ENCODE measurements around the gene SERINC4. TPM values are rescaled to one million over a fixed set of nuclear protein-coding genes. Genes with fewer than 3 reads are reported as not detected.
"Not testable (repeated sequence)": the region's sequence is repeated elsewhere in the genome, so short reads cannot be mapped to it uniquely, and the experiment has no call there.

The SERINC4 gene
- polyA plus RNA-seq, 4 donors = 0.24 to 0.45 (median 0.34) TPM; not detected in 1

DNA sequence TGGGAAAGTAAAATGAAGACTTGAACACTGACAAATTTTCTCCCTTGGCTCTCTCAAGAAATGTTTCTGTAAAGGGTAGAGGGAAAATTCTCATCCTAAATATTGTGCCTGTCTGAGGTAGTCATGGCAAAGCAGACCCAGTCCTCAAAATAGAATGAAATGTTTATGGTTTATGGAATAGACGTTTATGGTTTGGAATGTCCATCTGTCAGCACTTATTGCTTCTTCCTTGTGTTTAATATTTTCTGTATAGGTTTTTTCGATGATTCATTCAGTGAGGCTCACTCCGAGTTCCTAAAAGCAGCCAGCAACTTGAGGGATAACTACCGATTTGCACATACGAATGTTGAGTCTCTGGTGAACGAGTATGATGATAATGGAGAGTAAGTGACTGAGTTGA is 37.2 kb downstream of the SERINC4 start:
- Histone ChIP-seq H3K36me3 (ENCODE audit: control insufficient read depth in 3 of 3, insufficient read depth in 2 of 3, low read depth in 1 of 3, low read length in 3 of 3) (peaks cover 16 to 59% (median 30%) of the 10 kb centered on the region in 3 donors), H3K27ac (ENCODE audit: low read depth in 1 of 3, low read length in 2 of 3) (no peak overlapping the region), H3K27me3 (ENCODE audit: control insufficient read depth in 3 of 3, insufficient read depth in 3 of 3, low read length in 3 of 3) (no peaks in the 10 kb centered on the region), H3K4me1 (ENCODE audit: control insufficient read depth in 3 of 3, insufficient read depth in 2 of 3, low read depth in 1 of 3, low read length in 2 of 3) (no peaks in the 10 kb centered on the region), H3K9me3 (ENCODE audit: control insufficient read depth in 2 of 2, insufficient read depth in 1 of 2, low read depth in 1 of 2, low read length in 1 of 2) (no peaks in the 10 kb centered on the region), H3K4me3 (ENCODE audit: low read depth in 1 of 3, low read length in 3 of 3) (no peak overlapping the region)
- no peak for FAIRE-seq
- 69 to 84% (median 80%) methylated on average over 6 of the region's 6 CpGs for WGBS, 3 donors
- DNase-seq = no peak

DNA sequence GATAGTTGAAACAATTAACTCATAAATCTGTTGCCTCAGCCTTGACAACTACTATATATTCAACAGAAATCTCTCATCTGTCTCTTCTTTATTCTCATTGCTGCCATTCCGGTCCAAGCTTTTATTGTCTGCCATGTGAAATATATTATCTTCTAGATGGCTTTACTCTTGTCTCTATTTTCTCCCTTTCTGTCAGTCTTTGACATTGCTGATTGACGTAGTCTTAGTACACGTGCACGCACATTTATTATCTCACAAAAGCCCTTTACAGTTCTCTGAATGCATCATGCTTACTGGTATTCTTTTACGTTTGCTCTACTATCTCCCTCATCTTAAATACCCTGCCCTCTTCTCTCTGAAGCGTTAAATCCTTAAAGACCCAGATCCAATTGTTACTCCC is 48.1 kb downstream of the SERINC4 start:
- no peak overlapping the region for H3K27ac ChIP-seq (ENCODE audit: low read depth in 1 of 3, low read length in 2 of 3)
- FAIRE-seq = no peak
- 72 to 79% (median 74%) methylated on average over 6 of the region's 6 CpGs for WGBS, 3 donors

DNA sequence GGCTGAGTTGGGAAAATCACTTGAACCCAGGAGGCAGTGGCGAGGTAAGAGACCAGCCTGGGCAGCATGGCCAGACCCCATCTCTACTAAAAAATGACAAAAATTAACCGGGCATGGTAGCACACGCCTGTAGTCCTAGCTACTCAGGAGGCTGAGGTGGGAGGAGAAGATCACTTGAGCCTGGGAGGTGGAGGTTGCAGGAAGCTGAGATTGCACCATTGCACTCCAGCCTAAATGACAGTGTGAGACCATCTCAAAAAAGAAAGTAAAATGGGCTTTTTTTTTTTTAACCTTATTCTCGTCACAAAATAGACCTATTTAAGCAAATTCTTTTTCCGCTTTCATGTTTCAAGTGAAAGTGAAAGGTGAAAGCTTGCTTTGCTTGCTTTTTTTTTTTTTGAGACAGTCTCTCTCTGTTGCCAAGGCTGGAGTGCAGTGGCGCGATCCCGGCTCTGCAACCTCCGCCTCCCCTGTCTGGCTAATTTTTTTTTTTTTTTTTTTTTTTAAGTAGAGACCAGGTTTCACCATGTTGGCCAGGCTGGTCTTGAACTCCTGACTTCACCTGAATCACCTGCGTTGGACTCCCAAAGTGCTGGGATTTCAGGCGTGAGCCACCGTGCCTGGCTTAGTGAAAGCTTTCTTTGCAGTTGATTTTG is 50.2 kb downstream of the SERINC4 start:
- no peak for FAIRE-seq
- no peaks in the 10 kb centered on the region for H3K27me3 ChIP-seq (ENCODE audit: control insufficient read depth in 3 of 3, insufficient read depth in 3 of 3, low read length in 3 of 3)
- H3K9me3 ChIP-seq (ENCODE audit: control insufficient read depth in 2 of 2, insufficient read depth in 1 of 2, low read depth in 1 of 2, low read length in 1 of 2) = no peaks in the 10 kb centered on the region
- peak; percentile 38 to 70 for DNase-seq
- H3K27ac ChIP-seq (ENCODE audit: low read depth in 1 of 3, low read length in 2 of 3) = peak overlapping the region in 2 of 3 donors; percentile 16 to 53
- WGBS, 3 donors = 7 to 32% (median 11%) methylated on average over 12 of the region's 12 CpGs
- H3K4me3 ChIP-seq (ENCODE audit: low read depth in 1 of 3, low read length in 3 of 3) = peak overlapping the region in 1 of 3 donors; percentile 14
- peaks cover 4 to 31% (median 5%) of the 10 kb centered on the region in 3 donors for H3K36me3 ChIP-seq (ENCODE audit: control insufficient read depth in 3 of 3, insufficient read depth in 2 of 3, low read depth in 1 of 3, low read length in 3 of 3)
- peaks cover 0 to 4% (median 2%) of the 10 kb centered on the region in 3 donors for H3K4me1 ChIP-seq (ENCODE audit: control insufficient read depth in 3 of 3, insufficient read depth in 2 of 3, low read depth in 1 of 3, low read length in 2 of 3)

More for the DNA sequence above, 48.1 kb downstream of the SERINC4 start:
- Histone ChIP-seq H3K4me1 (ENCODE audit: control insufficient read depth in 3 of 3, insufficient read depth in 2 of 3, low read depth in 1 of 3, low read length in 2 of 3) (peaks cover 0 to 2% (median 0%) of the 10 kb centered on the region in 3 donors), H3K9me3 (ENCODE audit: control insufficient read depth in 2 of 2, insufficient read depth in 1 of 2, low read depth in 1 of 2, low read length in 1 of 2) (no peaks in the 10 kb centered on the region), H3K4me3 (ENCODE audit: low read depth in 1 of 3, low read length in 3 of 3) (no peak overlapping the region), H3K27me3 (ENCODE audit: control insufficient read depth in 3 of 3, insufficient read depth in 3 of 3, low read length in 3 of 3) (no peaks in the 10 kb centered on the region), H3K36me3 (ENCODE audit: control insufficient read depth in 3 of 3, insufficient read depth in 2 of 3, low read depth in 1 of 3, low read length in 3 of 3) (peaks cover 5 to 39% (median 9%) of the 10 kb centered on the region in 3 donors)
- DNase-seq = no peak

DNA sequence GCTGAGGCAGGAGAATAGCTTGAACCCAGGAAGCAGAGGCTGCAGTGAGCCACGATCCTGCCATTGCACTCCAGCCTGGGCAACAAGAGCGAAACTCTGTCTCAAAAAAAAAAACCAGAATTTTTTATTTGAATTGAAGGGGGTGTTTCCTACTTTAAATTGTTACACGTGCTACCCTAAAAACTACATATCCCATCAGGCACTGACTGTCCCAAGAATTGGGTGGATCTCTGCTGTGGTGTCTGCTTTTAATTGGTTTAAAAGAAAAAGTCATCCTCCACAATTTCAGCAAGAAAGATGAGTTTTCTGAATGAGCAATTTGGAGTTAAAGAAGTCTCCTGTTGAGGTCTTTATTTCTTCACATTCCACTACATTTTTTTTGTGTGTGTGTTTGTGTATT is 51.6 kb downstream of the SERINC4 start:
- FAIRE-seq = no peak
- Histone ChIP-seq H3K36me3 (ENCODE audit: control insufficient read depth in 3 of 3, insufficient read depth in 2 of 3, low read depth in 1 of 3, low read length in 3 of 3) (peaks cover 2 to 21% (median 3%) of the 10 kb centered on the region in 3 donors), H3K27ac (ENCODE audit: low read depth in 1 of 3, low read length in 2 of 3) (no peak overlapping the region), H3K27me3 (ENCODE audit: control insufficient read depth in 3 of 3, insufficient read depth in 3 of 3, low read length in 3 of 3) (no peaks in the 10 kb centered on the region), H3K4me1 (ENCODE audit: control insufficient read depth in 3 of 3, insufficient read depth in 2 of 3, low read depth in 1 of 3, low read length in 2 of 3) (peaks cover 0 to 4% (median 2%) of the 10 kb centered on the region in 3 donors), H3K4me3 (ENCODE audit: low read depth in 1 of 3, low read length in 3 of 3) (peak overlapping the region in 1 of 3 donors; percentile 18), H3K9me3 (ENCODE audit: control insufficient read depth in 2 of 2, insufficient read depth in 1 of 2, low read depth in 1 of 2, low read length in 1 of 2) (no peaks in the 10 kb centered on the region)
- peak in 1 of 2 donors; percentile 24 for DNase-seq
- 17 to 34% (median 27%) methylated on average over 3 of the region's 3 CpGs for WGBS, 3 donors

DNA sequence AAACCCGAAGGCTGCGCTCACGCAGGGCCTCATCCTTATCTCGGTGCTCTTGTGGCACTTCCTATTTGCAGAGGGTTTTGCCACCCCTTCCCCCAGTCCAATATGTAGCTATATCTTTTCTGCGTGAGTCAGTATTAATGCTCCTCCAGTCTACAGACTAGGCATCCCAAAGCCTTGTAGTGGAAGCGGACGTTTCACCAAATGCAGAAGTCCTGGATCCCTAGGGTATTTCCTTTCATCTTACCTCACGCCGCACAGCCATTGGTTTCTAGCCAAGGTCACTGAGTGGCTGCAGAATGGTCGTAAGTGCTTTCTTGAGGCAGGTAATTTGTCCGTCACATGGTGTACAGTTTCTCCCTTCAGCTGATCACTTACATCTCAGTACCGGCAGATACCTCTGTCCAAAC is 53.1 kb downstream of the SERINC4 start:
- 0 to 2% (median 0%) methylated on average over 12 of the region's 12 CpGs for WGBS, 3 donors
- H3K27ac ChIP-seq (ENCODE audit: low read depth in 1 of 3, low read length in 2 of 3) = peak overlapping the region; percentile 96 to 99 (median 98)
- not testable (repeated sequence) for H3K4me1 ChIP-seq (ENCODE audit: control insufficient read depth in 3 of 3, insufficient read depth in 2 of 3, low read depth in 1 of 3, low read length in 2 of 3); FAIRE-seq; H3K27me3 ChIP-seq (ENCODE audit: control insufficient read depth in 3 of 3, insufficient read depth in 3 of 3, low read length in 3 of 3); H3K9me3 ChIP-seq (ENCODE audit: control insufficient read depth in 2 of 2, insufficient read depth in 1 of 2, low read depth in 1 of 2, low read length in 1 of 2)
- peak overlapping the region; percentile 79 to 99 (median 94) for H3K4me3 ChIP-seq (ENCODE audit: low read depth in 1 of 3, low read length in 3 of 3)
- peaks cover 0 to 15% (median under 1%) of the 10 kb centered on the region in 3 donors for H3K36me3 ChIP-seq (ENCODE audit: control insufficient read depth in 3 of 3, insufficient read depth in 2 of 3, low read depth in 1 of 3, low read length in 3 of 3)
- DNase-seq = peak; percentile 52 to 70

DNA sequence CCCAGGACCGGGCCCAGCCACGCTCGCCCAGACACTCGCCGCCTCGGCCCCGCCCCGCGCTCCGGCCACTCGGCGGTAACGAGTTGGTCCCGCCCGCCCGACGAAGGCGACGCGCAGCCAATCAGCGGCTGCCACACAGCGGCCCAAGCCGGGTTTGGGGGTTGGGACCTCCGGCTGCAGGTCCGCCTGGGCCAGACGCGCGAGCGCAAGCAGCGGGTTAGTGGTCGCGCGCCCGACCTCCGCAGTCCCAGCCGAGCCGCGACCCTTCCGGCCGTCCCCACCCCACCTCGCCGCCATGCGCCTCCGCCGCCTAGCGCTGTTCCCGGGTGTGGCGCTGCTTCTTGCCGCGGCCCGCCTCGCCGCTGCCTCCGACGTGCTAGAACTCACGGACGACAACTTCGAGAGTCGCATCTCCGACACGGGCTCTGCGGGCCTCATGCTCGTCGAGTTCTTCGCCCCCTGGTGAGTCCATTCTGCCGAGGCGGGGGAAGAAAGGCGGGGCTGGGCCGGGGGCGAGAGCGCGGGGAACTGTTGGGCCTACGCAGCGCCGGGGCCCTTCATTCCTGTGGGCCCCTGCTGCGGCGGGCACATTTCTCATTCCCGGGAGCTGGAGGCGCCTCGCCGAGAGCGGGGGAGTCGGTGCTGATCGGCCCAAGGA is 53.6 kb downstream of the SERINC4 start, which contains the start of gene PDIA3:
TSS of gene PDIA3 (plus strand) at position 194 of the 658 bp plus-strand sequence. CDS start at position 296, 102 bp downstream.
- WGBS, 3 donors = 0 to 1% (median 1%) methylated on average over 67 to 84 of the region's 84 CpGs
- not testable (repeated sequence) for H3K9me3 ChIP-seq (ENCODE audit: control insufficient read depth in 2 of 2, insufficient read depth in 1 of 2, low read depth in 1 of 2, low read length in 1 of 2); H3K27me3 ChIP-seq (ENCODE audit: control insufficient read depth in 3 of 3, insufficient read depth in 3 of 3, low read length in 3 of 3); H3K4me1 ChIP-seq (ENCODE audit: control insufficient read depth in 3 of 3, insufficient read depth in 2 of 3, low read depth in 1 of 3, low read length in 2 of 3); FAIRE-seq
- peak within 1 kb of the TSS; percentile 96 to 99 (median 98) for H3K27ac ChIP-seq (ENCODE audit: low read depth in 1 of 3, low read length in 2 of 3)
- peak within 1 kb of the TSS; percentile 79 to 99 (median 94) for H3K4me3 ChIP-seq (ENCODE audit: low read depth in 1 of 3, low read length in 3 of 3)
- DNase-seq = peak; percentile 91 to 96
- peaks cover 0 to 15% (median 0%) of the 10 kb centered on the region in 3 donors for H3K36me3 ChIP-seq (ENCODE audit: control insufficient read depth in 3 of 3, insufficient read depth in 2 of 3, low read depth in 1 of 3, low read length in 3 of 3)

Other genes starting within 250 kb of the SERINC4 start
- 10 to 100 TPM; 15.5 to 79.8 (median 62.9) TPM for gene PPIP5K1, start 210.0 kb downstream of the SERINC4 start, polyA plus RNA-seq
- 100 to 1,000 TPM in 3 of 4 donors, 10 to 100 TPM in 1; 12.7 to 162 (median 108) TPM for gene CKMT1B, start 206.2 kb downstream of the SERINC4 start, polyA plus RNA-seq
- 1 to 10 TPM in 3 of 4 donors, under 1 TPM in 1; 0.31 to 4.1 (median 3.6) TPM for gene STRC, start 181.4 kb downstream of the SERINC4 start, polyA plus RNA-seq
- 10 to 100 TPM in 3 of 4 donors, 1 to 10 TPM in 1; 3.2 to 29.7 (median 16.7) TPM for gene CATSPER2, start 151.4 kb downstream of the SERINC4 start, polyA plus RNA-seq
- gene CKMT1A, start 106.4 kb downstream of the SERINC4 start, polyA plus RNA-seq = 100 to 1,000 TPM in 1 of 4 donors, 10 to 100 TPM in 3; 11.3 to 115 (median 87.9) TPM
- 100 to 1,000 TPM; 141 to 614 (median 317) TPM for gene PDIA3, start 53.8 kb downstream of the SERINC4 start, polyA plus RNA-seq
- 10 to 100 TPM; 27.9 to 85.7 (median 37.3) TPM for gene ELL3, start 23.3 kb downstream of the SERINC4 start, polyA plus RNA-seq
- 1,000 to 10,000 TPM in 3 of 4 donors, 100 to 1,000 TPM in 1; 739 to 2,526 (median 1,711) TPM for gene SERF2, start 7.9 kb downstream of the SERINC4 start, polyA plus RNA-seq
- gene HYPK, start 379 bp upstream of the SERINC4 start, polyA plus RNA-seq = 10 to 100 TPM in 2 of 4 donors, 1 to 10 TPM in 2; 4.9 to 24.3 (median 9.1) TPM
- gene MFAP1, start 24.5 kb upstream of the SERINC4 start, polyA plus RNA-seq = 10 to 100 TPM; 16.2 to 36.6 (median 19.5) TPM
- 1 to 10 TPM; 1.1 to 5.1 (median 3.3) TPM for gene WDR76, start 26.8 kb upstream of the SERINC4 start, polyA plus RNA-seq